Choroid plexus epithelial cell (primary cell): Measurements from ENCODE around the gene SKIL.

Experiments
- DNase-seq: peaks from one replicate; pipeline ENCODE4 v3.0.0-alpha.2; 2010; ENCODE audit warnings: low read depth
- H3K4me3 ChIP-seq: 2 replicates; pipeline ENCODE4 v1.5.1; 2011; ENCODE audit warnings: low read depth, mild to moderate bottlenecking, control low read depth, low read length, moderate library complexity
- CTCF ChIP-seq: conservative IDR thresholded peaks from 2 replicates; pipeline ENCODE4 v1.5.1; 2011; ENCODE audit warnings: low read depth, mild to moderate bottlenecking, control low read depth, inconsistent platforms, low read length, moderate library complexity

Gene SKIL, protein sequence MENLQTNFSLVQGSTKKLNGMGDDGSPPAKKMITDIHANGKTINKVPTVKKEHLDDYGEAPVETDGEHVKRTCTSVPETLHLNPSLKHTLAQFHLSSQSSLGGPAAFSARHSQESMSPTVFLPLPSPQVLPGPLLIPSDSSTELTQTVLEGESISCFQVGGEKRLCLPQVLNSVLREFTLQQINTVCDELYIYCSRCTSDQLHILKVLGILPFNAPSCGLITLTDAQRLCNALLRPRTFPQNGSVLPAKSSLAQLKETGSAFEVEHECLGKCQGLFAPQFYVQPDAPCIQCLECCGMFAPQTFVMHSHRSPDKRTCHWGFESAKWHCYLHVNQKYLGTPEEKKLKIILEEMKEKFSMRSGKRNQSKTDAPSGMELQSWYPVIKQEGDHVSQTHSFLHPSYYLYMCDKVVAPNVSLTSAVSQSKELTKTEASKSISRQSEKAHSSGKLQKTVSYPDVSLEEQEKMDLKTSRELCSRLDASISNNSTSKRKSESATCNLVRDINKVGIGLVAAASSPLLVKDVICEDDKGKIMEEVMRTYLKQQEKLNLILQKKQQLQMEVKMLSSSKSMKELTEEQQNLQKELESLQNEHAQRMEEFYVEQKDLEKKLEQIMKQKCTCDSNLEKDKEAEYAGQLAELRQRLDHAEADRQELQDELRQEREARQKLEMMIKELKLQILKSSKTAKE

DNA sequence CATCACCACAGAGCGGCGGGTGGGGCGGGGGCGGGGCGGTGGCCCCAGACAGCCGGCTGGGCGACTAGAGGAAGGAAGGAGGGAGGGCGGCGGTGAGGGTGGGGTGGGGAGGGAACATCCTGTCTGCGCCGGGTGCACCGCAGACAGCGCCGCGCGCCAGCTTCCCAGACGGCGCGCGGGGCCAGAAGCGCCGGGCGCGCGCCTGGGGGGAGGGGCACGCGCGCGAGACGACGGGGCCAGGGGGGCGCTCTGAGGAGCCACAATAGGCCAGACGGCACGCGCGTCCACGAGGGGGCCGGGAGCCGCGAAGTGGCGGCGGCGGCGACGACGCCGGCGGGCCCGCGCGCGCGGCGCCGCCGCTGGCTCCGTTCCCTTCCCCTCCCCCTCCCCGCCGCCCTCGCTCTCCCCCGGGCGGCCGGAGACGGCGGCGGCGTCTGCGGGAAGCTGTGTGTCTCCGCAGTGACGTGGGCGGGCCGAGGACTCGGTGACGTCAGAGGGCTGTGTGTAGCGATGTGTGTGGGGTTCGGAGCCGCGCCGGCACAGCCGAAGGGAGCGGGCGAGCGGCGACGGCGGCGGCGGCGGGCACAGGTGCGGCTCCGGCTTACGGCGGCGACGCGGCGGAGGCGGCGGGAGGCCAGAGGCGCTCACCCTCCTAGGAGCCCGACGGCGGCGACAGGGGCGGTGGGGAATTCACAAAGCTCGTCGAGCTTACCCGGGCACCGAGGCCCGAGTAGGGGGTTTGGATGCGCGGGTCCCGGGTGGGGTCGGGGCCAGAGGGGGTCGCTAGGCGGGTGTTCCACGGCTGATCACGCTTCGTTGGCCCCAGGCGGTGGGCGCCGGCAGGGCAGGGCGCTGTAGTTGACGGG is at the start of gene SKIL:
Gene SKIL (plus strand): TSS at position 540 of the 866 bp plus-strand sequence. CDS start 2,617 bp downstream, outside the sequence.
- H3K4me3 ChIP-seq = peak within 1 kb of the TSS; percentile 85
- TF ChIP-seq CTCF = no peak
- DNase-seq = peak; percentile 98

- H3K4me3 ChIP-seq = no peak overlapping the region
- no peak for TF ChIP-seq CTCF
- no peak for DNase-seq
These were observed 48.5 kb upstream of the SKIL start for GRCh38 chr3:170309046-170309445.

GRCh38 chr3:170317954-170318353 is 39.6 kb upstream of the SKIL start:
- no peak for DNase-seq
- no peak overlapping the region for H3K4me3 ChIP-seq
- no peak for TF ChIP-seq CTCF

- DNase-seq = peak; percentile 31
- no peak for TF ChIP-seq CTCF
- no peak overlapping the region for H3K4me3 ChIP-seq
These were observed 36.9 kb upstream of the SKIL start for GRCh38 chr3:170320461-170321121.

- no peak overlapping the region for H3K4me3 ChIP-seq
- DNase-seq = peak; percentile 53
- TF ChIP-seq CTCF = no peak
These were observed 36.0 kb upstream of the SKIL start for GRCh38 chr3:170321321-170322034.
